HG02840 (cell line): Measurements from ENCODE around the gene FEN1.

Source experiments
- ATAC-seq: cut with Tn5 transposase; IDR thresholded peaks from one replicate; pipeline ENCODE4 v1.9.1; 2021; ENCODE audit warnings: mild to moderate bottlenecking, moderate library complexity, moderate number of reproducible peaks; ENCODE audit not compliant: unreplicated experiment, low FRiP score

Gene FEN1

GRCh38 chr11:61756452-61757212 lies 36.1 kb upstream of the FEN1 start:
- no peak for ATAC-seq

DNA sequence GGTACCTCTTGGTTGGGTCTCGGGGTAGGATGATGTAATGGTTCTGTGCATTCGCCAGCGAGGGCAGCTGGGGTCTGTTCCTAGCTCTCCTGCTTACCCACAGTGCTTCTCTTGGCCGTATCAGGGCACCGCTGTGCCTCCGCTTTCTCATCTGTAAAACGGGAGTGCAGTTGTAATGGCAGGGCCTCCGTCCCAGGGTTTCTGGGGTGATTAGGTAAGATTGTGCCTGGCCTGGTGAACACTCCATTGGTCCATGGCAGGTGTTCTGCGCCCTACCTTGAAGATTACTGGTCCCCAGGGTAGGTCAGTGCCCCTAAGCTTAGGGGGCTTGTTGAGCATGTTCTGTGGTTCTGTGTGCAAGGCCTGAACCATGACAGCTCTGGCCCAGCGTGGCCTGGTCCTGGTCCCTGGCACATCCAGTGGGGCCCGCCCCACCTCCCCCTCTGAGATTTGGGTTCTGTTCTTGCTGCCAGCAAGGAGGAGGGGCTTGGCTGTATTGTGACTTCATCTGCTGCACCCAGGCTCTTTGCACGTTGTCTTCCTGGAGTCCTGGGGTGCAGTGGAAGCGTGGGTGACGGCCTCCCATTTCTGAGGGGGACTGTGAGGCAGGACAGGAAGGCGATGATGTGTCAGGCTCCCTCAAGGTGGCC lies 35.4 kb upstream of the FEN1 start:
- no peak for ATAC-seq

DNA sequence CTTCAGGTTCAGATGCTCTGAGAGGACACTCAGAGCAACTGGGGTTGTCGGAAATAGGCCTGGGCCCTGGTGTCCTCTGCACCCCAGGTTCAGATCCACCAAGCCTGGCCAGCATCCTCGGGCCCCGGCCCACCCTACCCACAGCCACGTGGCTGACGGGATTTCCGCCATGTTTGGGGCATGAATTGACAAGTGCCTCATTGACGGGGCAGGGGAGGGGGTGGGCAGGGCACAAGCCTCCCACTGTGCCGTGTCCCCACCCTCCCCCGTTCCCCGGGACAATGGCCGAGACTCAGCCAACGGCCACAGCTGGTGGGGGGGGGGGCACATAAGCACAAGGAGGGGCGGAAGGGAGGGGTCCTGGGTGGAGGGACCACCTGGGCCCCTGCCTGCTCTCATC lies 31.8 kb upstream of the FEN1 start:
- ATAC-seq = no peak

DNA sequence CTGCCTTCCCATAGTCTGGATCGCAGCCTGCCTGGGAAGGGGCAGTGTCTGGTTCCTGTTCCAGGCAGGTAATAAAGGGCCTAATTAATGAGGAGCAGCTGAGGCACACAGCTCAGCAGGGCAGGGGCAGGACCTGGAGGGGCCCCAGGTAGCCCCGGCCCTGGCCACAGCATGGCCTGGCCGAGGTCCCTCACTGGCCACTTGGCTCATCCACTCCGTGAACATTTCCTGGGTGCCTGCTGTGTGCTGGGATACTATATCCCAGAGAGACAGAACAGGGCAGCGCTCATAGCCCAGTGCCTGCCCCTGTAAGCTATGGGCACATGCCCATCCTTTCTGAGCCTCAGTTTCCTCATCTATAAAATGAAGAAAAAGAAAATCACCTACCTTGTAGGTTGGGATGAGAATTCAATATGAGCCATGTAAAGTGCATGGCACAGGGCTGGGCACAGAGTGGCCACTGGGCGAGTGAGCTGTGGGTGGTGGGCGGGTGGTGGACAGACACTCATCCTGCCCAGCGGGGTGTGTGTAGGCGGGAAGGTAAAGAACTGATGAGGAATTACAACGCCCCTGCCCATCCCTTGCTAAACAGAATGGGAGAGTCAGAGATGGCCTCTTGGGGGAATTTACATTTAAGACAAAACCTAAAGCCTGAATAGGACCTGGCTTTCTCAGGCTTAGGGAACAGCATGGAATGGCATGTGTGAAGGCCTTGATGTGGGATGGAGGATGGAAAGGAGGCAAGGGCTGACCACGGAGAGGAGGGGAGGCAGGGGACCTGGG lies 31.1 kb upstream of the FEN1 start:
- ATAC-seq = no peak

DNA sequence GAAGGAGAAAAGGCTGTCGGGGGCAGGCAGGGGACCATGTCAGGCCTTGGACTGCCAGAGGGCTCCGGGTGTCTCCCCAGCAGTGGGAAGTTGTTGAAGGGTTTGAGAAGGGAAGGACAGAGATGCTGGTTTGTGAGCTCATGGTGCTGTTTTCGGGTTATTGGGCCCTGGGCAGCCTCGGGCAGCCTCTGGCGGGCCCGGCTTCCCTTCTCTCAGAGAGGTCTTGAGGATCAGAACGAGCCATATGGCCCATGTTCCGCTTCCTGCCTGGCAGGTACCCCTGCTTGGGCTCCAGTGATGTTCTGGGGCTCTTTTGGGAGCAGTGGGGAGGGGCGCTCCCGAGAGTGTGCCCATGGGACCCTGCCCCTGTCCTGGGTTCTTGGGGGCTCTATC lies 30.5 kb upstream of the FEN1 start:
- ATAC-seq = no peak

GRCh38 chr11:61762798-61763197 lies 29.9 kb upstream of the FEN1 start:
- no peak for ATAC-seq

DNA sequence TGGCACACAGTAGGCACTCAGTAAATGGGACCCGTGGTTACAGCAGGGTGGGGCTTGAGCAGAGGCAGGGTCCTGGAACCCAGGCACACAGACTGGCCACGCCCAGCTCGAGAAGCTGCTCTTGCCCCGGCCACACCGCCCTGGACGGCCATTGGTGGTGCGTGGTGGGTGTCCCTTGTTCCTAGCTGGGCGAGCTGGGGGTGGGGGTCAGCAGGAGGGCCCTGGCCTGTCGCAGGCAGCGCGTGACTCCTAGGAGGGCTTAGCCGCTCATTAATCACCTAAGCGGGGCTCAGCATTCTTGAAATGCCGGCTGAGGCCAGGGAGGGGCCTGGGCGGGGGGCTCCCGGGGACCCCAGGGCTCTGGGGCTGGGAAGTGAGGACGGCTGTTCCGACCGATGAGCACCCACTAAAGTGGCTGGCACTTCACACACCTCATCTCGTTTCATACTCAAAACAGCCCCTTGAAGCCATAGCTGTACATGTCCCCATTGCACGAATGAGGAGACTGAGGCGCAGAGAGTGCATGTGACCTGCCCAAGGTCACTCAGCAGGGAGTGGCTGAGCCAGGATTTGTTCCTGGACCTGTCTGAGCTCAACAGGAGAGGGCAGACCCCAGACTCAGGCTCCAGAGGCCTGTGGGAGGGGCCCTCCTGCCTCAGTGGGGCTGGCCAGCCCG lies 28.6 kb upstream of the FEN1 start:
- no peak for ATAC-seq

- ATAC-seq = no peak
Observed at GRCh38 chr11:61764606-61765260, 28.0 kb upstream of the FEN1 start.

- no peak for ATAC-seq
Observed at GRCh38 chr11:61765550-61766253, 27.0 kb upstream of the FEN1 start.

DNA sequence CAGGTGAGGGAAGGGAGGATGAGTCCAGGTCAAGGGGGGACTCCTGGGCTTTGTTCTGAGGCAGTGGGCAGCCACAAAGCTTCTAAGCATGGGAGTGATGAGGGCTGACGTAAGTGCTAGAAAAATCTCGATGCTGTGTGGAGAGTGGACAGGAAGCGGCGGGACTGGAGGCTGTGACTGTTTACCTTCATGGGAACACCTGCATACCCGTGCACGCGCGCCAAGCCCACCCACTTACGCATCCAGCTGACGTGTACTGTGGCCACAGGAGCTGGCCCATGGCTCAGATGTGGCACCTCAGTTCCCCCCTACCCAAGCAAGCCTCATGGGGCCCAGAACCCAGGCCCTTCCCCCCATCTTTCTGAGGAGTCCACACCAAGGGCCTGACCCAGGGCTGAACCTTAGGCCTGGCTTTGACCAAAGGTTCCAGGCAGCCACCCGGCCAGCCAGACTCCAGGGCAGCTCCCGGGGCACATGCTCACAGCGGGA lies 26.3 kb upstream of the FEN1 start:
- ATAC-seq = no peak

GRCh38 chr11:61768376-61769076 lies 24.2 kb upstream of the FEN1 start:
- ATAC-seq = no peak

DNA sequence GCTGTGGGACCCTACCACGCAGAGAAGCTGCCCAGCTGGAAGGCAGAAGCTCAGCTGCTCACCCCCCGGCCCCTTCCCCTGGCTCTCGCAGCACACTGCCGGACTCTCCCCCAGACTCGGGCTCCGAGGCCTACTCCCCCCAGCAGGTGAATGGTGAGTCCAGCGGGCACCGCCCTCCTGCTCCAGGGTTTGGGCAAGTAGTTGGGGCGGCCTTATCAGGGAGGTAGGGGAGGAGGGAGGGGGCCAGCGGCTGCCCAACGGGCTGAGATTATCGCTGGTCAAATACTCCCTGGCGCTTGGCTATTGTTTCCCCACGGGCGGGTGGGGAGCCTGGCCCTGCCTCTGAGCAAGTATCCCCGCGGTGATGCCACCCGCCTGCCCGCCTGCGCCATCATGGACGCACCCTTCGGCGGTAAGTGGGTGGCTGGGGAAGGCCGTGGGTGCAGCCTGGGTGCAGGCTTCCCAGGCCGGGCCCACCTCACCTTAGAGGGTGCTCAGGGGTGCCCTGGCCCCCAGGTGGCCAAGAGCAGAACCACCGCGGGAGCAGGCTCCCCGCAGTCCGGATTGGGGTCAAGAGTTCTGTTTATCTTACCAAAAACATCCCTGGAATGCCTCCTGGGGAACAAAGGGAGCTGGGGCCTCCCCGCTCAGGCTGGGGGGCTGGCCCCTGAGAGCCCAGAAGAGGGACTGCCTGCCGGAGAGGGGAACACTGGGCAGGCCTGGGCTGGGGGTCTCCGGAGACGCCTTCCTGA lies 23.4 kb upstream of the FEN1 start:
- no peak for ATAC-seq

- ATAC-seq = no peak
Observed at GRCh38 chr11:61769946-61770683, 22.6 kb upstream of the FEN1 start.

GRCh38 chr11:61771195-61771894 lies 21.4 kb upstream of the FEN1 start:
- ATAC-seq = no peak

GRCh38 chr11:61771985-61772455 lies 20.7 kb upstream of the FEN1 start:
- ATAC-seq = no peak

DNA sequence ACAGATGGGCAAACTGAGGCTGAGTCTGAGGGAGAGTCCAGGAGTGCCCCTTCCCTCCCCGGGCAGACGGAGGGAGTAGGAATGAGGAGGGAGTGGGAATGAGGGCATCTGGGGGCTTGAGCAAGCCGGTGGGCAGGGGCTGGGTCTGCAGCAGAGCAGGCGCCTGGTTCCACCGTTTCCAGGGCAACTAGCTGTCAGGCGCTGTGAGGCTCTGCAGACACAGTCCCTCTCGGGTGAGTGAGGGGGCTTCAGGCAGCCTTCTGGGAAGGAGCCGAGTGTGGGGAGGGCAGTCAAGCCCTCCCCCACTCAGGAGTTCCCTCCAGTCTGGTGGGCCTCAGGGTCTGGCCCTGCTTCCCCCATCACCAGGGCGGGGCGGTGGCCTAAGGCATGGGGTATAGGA lies 19.4 kb upstream of the FEN1 start:
- no peak for ATAC-seq

DNA sequence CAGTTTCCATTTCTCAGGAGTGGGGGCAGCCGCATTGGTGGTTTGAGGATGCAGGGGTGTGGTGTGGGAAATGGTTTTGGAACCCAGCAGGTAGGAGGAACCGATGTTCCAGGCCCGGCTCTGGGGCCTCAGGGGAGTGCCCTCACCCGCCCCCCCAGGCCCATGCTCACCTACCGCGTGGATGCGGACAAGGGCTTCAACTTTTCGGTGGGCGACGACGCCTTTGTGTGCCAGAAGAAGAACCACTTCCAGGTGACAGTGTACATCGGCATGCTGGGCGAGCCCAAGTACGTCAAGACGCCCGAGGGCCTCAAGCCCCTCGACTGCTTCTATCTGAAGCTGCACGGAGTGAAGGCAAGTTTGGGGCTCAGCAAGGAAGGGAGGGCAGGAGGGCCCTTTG lies 18.9 kb upstream of the FEN1 start:
- ATAC-seq = no peak
